B cell (primary cell): ENCODE measurements around the gene NBPF1. TPM values are rescaled to one million over a fixed set of nuclear protein-coding genes. Genes with fewer than 3 reads are reported as not detected.
A peak's percentile ranks its signal among the peaks of the same experiment; 100 is the strongest.

Experiments
- ATAC-seq: fragments of 200-7000 bp; cut with Tn5 transposase; one replicate; pipeline ENCODE4 v1.10.0; 2021; ENCODE audit warnings: low read depth, mild to moderate bottlenecking, moderate number of reproducible peaks, moderate library complexity
- CTCF ChIA-PET: fragments of 350-600 bp; sonication (Branson Sonifier 250); formaldehyde crosslinking; loops from one replicate; lab custom pipeline; 2021; ENCODE audit warnings: antibody characterized with exemption, inconsistent platforms; lab: Charles Lee
- POLR2A ChIA-PET: fragments of 350-600 bp; sonication (Branson Sonifier 250); formaldehyde crosslinking; loops from one replicate; lab custom pipeline; 2021; ENCODE audit warnings: antibody characterized with exemption; lab: Charles Lee
- DNase-seq: peaks from one replicate; pipeline ENCODE4 v3.0.0; 2013
- H2AFZ ChIP-seq: 2 replicates; pipeline ENCODE4 v1.6.1; 2012; ENCODE audit warnings: mild to moderate bottlenecking, low read depth, low read length; ENCODE audit not compliant: insufficient read depth, poor library complexity, severe bottlenecking
- H3K27ac ChIP-seq, 2 donors: 1 replicate in 1 of 2; 2 replicates in 1 of 2; pipeline ENCODE4 v1.5.1; 2012 to 2013; ENCODE audit warnings: low read length in 2 of 2, mild to moderate bottlenecking in 2 of 2, moderate library complexity in 1 of 2
- H3K27me3 ChIP-seq, 4 experiments: fragments of 200-600 bp in 1 of 4; sonication (generic) in 1 of 4; replicated peaks in 1 of 4; 1 replicate in 2 of 4; 2 replicates in 2 of 4; pipeline versions ENCODE4 v1.6.1 to v1.7.0; 2013 to 2016; ENCODE audit warnings: low read length in 3 of 4, mild to moderate bottlenecking in 2 of 4, mixed read lengths in 1 of 4, moderate library complexity in 1 of 4; ENCODE audit not compliant: insufficient read depth in 4 of 4, control insufficient read depth in 3 of 4; ENCODE audit errors: control extremely low read depth in 1 of 4
- H3K36me3 ChIP-seq, 2 experiments: replicated peaks in 1 of 2; 1 replicate in 1 of 2; 2 replicates in 1 of 2; pipeline versions ENCODE4 v1.6.1 to v1.7.1; 2013; ENCODE audit warnings: low read length in 1 of 2; ENCODE audit not compliant: insufficient read depth in 2 of 2, control insufficient read depth in 1 of 2; ENCODE audit errors: control extremely low read depth in 1 of 2, extremely low read depth in 1 of 2
- H3K4me1 ChIP-seq, 2 donors: fragments of 200-600 bp in 1 of 2; sonication (generic) in 1 of 2; 1 replicate in 1 of 2; 2 replicates in 1 of 2; pipeline versions ENCODE4 v1.5.1 to v1.6.1; 2013 to 2017; ENCODE audit warnings: low read length in 2 of 2; ENCODE audit not compliant: control insufficient read depth in 2 of 2, insufficient read depth in 2 of 2
- H3K4me2 ChIP-seq: replicated peaks from 2 replicates; pipeline ENCODE3; 2012; ENCODE audit warnings: mild to moderate bottlenecking, low read depth, low read length; ENCODE audit not compliant: poor library complexity, severe bottlenecking
- H3K4me3 ChIP-seq, 5 experiments: fragments of 200-600 bp in 1 of 5; sonication (generic) in 1 of 5; 1 replicate in 3 of 5; 2 replicates in 2 of 5; pipeline versions ENCODE4 v1.5.1 to v1.7.0; 2011 to 2016; ENCODE audit warnings: low read length in 4 of 5, mild to moderate bottlenecking in 4 of 5, low read depth in 2 of 5, control low read depth in 1 of 5, moderate library complexity in 1 of 5; ENCODE audit not compliant: insufficient read depth in 1 of 5; ENCODE audit errors: control extremely low read depth in 1 of 5, extremely low read depth in 1 of 5
- H3K79me2 ChIP-seq: fragments of 200-600 bp; sonication (generic); one replicate; pipeline ENCODE4 v1.6.0; 2016; ENCODE audit warnings: low read length; ENCODE audit not compliant: control insufficient read depth, insufficient read depth
- H3K9ac ChIP-seq: fragments of 200-600 bp; sonication (generic); 2 replicates; pipeline ENCODE4 v1.6.1; 2017; ENCODE audit warnings: mild to moderate bottlenecking, low read length, moderate library complexity
- H3K9me3 ChIP-seq, 3 donors: one replicate each; pipeline versions ENCODE4 v1.6.1 to v1.7.1; 2013; ENCODE audit warnings: low read length in 2 of 3; ENCODE audit not compliant: control insufficient read depth in 2 of 3, insufficient read depth in 1 of 3; ENCODE audit errors: control extremely low read depth in 1 of 3
- H4K20me1 ChIP-seq: 2 replicates; pipeline ENCODE4 v1.6.0; 2012; ENCODE audit warnings: mild to moderate bottlenecking, low read length; ENCODE audit not compliant: insufficient read depth, control insufficient read depth, poor library complexity, severe bottlenecking
- H3K27ac Mint-ChIP-seq: one replicate; pipeline ENCODE4 v1.8.0; 2021; ENCODE audit warnings: mixed read lengths
- H3K27me3 Mint-ChIP-seq: one replicate; pipeline ENCODE4 v1.8.0; 2021; ENCODE audit warnings: mixed read lengths
- H3K4me1 Mint-ChIP-seq: one replicate; pipeline ENCODE4 v1.8.0; 2021; ENCODE audit warnings: mixed read lengths
- H3K4me3 Mint-ChIP-seq: one replicate; pipeline ENCODE4 v1.8.0; 2021; ENCODE audit warnings: mixed read lengths
- H3K9me3 Mint-ChIP-seq: one replicate; pipeline ENCODE4 v1.8.0; 2022; ENCODE audit warnings: mixed read lengths; ENCODE audit not compliant: insufficient read depth
- EZH2 ChIP-seq: IDR thresholded peaks from 2 replicates; pipeline ENCODE4 v1.6.1; 2012; ENCODE audit warnings: borderline replicate concordance, low read depth, mild to moderate bottlenecking, moderate library complexity, low read length; ENCODE audit not compliant: insufficient read depth, poor library complexity, severe bottlenecking
- WGBS: methylation state at CpG from one replicate; pipeline ENCODE4 v1.1.5; 2013; ENCODE audit warnings: missing lambda C conversion rate; ENCODE audit not compliant: insufficient coverage; 5-methylcytosine and 5-hydroxymethylcytosine counted together
- intact Hi-C: fragments of 100-400 bp; cut with micrococcal nuclease; formaldehyde crosslinking; loops from one replicate; pipeline ENCODE4 v1.10.0; 2022
- polyA plus RNA-seq: library from polyadenylated mRNA; depleted of rRNA; stranded (reverse); fragments of >200 nt; gene quantifications from 2 replicates; pipeline ENCODE4 v1.2.3, GENCODE V29; 2012
- total RNA-seq, 2 donors: library from RNA; stranded (reverse); fragments of 120-200 nt in 1 of 2; gene quantifications; 1 replicate in 1 of 2; 2 replicates in 1 of 2; pipeline versions ENCODE4 v1.2.3 to v1.2.4, GENCODE V29; 2013 to 2022
- TF ChIP-seq, protein P1 (sequence below): fragments of 200-600 bp; IDR thresholded peaks from one replicate; pipeline ENCODE4 v1.8.0; 2022; ENCODE audit warnings: antibody characterized with exemption, mild to moderate bottlenecking

Gene NBPF1
- total and polyA plus RNA-seq, 2 donors (not counting 1 experiment from before 2014, with no cell fraction given), result 19.1 to 66.3 TPM

DNA sequence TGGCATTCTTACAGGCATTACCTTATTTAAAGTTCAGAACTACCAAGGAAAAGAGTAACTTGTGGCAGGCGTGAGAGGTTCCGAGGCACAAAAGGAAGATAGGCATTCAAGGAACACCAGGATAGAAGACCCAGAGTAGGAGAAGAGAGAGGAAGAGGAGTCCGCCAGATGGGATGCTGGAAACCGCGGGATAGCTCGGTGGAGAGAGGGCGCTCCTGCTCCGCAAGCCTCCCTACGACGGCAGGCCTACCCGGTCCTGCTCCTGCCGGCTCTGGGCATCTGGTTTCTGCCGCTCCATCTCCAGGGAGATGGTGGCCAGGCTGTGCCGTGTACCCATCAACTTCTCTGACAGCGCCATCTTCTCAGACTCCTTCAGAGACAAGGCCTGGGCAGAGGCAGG lies 5.4 kb upstream of the NBPF1 start:
- no peaks in the 10 kb centered on the region for H3K27me3 Mint-ChIP-seq
- H3K27ac Mint-ChIP-seq, result no peak overlapping the region
- H3K4me3 Mint-ChIP-seq, result no peak overlapping the region
- Histone ChIP-seq H3K27ac (no peak overlapping the region), H3K4me2 (no peak overlapping the region), H3K9ac (no peak overlapping the region), H3K36me3 (peaks cover 3 to 47% of the 10 kb centered on the region in 2 experiments), H3K79me2 (no peaks in the 10 kb centered on the region), H4K20me1 (no peaks in the 10 kb centered on the region), H3K4me1 (peaks cover 7 to 8% of the 10 kb centered on the region in 2 donors), H3K27me3 (peaks cover 0 to 8% (median 1%) of the 10 kb centered on the region in 4 experiments), H3K4me3 (no peak overlapping the region), H2AFZ (no peak overlapping the region), H3K9me3 (no peaks in the 10 kb centered on the region)
- CTCF ChIA-PET, result interaction anchor here (0.8 to 4.1 kb wide), 7 partner anchors 18 to 540 kb away, joined by 3 to 60 read pairs (median 3); partner anchors contain the start of gene NECAP2
- H3K9me3 Mint-ChIP-seq, result no peaks in the 10 kb centered on the region
- TF ChIP-seq, protein P1, sequence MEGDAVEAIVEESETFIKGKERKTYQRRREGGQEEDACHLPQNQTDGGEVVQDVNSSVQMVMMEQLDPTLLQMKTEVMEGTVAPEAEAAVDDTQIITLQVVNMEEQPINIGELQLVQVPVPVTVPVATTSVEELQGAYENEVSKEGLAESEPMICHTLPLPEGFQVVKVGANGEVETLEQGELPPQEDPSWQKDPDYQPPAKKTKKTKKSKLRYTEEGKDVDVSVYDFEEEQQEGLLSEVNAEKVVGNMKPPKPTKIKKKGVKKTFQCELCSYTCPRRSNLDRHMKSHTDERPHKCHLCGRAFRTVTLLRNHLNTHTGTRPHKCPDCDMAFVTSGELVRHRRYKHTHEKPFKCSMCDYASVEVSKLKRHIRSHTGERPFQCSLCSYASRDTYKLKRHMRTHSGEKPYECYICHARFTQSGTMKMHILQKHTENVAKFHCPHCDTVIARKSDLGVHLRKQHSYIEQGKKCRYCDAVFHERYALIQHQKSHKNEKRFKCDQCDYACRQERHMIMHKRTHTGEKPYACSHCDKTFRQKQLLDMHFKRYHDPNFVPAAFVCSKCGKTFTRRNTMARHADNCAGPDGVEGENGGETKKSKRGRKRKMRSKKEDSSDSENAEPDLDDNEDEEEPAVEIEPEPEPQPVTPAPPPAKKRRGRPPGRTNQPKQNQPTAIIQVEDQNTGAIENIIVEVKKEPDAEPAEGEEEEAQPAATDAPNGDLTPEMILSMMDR, result no peak
- TF ChIP-seq EZH2, result no peak
- WGBS, result 95% methylated on average over 14 of the region's 15 CpGs
- POLR2A ChIA-PET, result interaction anchor here (1.3 kb wide), 1 partner anchor 333 kb away, joined by 3 read pairs; no protein-coding TSS in a partner anchor
- H3K4me1 Mint-ChIP-seq, result no peaks in the 10 kb centered on the region
- DNase-seq (peak; percentile 44), ATAC-seq (no peak)
- intact Hi-C loops, result loop anchor here (2.0 kb wide), 1 partner anchor 178 kb away; the partner anchor contains the start of gene NECAP2

DNA sequence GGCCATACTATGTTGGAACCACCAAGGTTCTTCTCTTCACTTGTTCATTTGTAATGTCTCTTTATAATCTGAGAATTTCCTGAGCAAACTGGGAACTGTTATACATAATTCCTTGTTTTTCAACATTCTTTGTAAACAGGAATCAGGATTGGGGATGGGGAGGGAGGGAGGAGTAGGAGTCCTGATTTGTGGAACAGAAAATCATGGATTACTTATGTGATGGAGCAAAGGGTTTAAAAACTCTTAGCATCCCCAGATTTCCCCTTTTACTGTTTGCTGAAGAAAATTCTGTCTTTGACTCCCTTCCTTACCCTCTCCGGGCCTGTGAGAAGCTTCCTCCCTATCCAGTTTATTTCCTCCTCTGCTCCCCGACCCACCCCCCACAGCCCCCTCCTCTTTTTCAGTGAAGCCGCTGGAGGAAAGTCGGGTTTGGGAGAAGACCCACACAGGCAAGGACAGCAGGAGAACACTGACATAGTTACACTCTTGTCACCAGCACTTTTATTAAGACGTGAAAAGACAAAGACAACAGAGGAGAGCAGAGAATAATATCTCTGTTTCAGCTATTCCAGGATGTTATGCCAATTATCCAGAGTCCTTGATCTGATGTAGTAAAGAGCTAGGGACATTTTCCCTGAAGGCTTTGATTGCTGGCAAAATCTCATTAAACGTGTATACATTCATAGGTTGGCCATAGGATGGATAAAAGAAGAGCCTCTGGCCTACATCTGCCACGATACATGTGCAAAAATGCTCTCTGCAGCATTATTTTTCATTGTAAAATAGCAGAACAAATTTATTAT lies 4.6 kb upstream of the NBPF1 start:
- Mint-ChIP-seq H3K27ac (no peak overlapping the region), H3K4me1 (no peaks in the 10 kb centered on the region), H3K27me3 (no peaks in the 10 kb centered on the region), H3K4me3 (no peak overlapping the region), H3K9me3 (no peaks in the 10 kb centered on the region)
- ATAC-seq (no peak), DNase-seq (no peak)
- Histone ChIP-seq H3K4me2 (no peak overlapping the region), H3K4me1 (peaks cover 10% of the 10 kb centered on the region in 2 donors), H3K9me3 (no peaks in the 10 kb centered on the region), H3K9ac (no peak overlapping the region), H2AFZ (no peak overlapping the region), H3K36me3 (peaks cover 3 to 39% of the 10 kb centered on the region in 2 experiments), H4K20me1 (no peaks in the 10 kb centered on the region), H3K4me3 (no peak overlapping the region), H3K79me2 (no peaks in the 10 kb centered on the region), H3K27me3 (peaks cover 0 to 8% (median 1%) of the 10 kb centered on the region in 4 experiments), H3K27ac (no peak overlapping the region)
- intact Hi-C loops, result loop anchor here (2.0 kb wide), 1 partner anchor 177 kb away; the partner anchor contains the start of gene NECAP2
- TF ChIP-seq EZH2, result no peak
- ChIA-PET CTCF (interaction anchor here (0.8 to 4.1 kb wide), 7 partner anchors 18 to 539 kb away, joined by 3 to 60 read pairs (median 3); partner anchors contain the start of gene NECAP2), POLR2A (interaction anchor here (1.3 kb wide), 1 partner anchor 333 kb away, joined by 3 read pairs; no protein-coding TSS in a partner anchor)
- WGBS, result 92% methylated on average over 6 of the region's 7 CpGs
